HG03095 (cell line): ENCODE results near the gene G6PC1.

Experiments
- ATAC-seq: cut with Tn5 transposase; IDR thresholded peaks from one replicate; pipeline ENCODE4 v1.9.1; 2021; ENCODE audit warnings: moderate library complexity; ENCODE audit not compliant: unreplicated experiment

Gene G6PC1

GRCh38 chr17:42929497-42929844 is 28.9 kb downstream of the G6PC1 start:
- ATAC-seq, result no peak

DNA sequence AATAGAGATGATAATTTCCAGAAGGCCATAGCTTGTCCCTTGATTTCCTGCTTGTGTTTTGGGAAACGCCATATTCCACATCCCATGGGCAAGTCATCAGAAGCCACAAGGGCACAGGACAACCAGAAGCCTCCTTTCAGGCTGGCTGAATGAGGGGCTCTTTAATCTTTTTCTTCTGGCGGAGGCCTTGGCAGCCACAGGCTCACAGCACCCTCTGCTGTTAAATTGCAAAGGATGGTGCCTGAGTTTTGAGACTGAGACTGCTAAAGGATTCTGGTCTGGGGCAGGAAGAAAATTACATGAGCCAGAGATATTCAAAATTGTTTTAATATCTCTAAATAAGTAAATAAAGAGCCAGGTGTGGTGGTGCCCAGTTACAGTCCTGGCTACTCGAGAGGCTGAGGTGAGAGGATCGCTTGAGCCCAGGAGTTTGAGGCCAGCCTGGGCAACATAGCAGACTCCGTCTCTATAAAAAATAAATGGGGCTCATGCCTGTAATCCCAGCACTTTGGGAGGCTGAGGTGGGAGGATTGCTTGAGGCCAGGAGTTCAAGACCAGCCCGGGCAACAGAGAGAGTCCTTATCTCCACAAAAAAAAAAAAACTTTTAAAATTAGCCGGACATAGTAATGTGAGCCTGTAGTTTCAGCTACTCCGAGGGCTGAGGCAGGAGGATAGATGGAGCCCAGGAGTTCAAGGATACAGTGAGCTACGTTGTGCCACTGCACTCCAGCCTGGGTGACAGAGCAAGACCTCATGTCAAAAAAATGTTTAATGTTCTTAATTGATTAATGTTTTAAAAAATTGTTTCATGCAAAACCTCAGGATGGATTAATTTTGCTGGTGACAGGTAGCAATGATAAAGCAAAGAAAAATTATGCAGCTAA is 37.4 kb downstream of the G6PC1 start:
- ATAC-seq, result no peak

DNA sequence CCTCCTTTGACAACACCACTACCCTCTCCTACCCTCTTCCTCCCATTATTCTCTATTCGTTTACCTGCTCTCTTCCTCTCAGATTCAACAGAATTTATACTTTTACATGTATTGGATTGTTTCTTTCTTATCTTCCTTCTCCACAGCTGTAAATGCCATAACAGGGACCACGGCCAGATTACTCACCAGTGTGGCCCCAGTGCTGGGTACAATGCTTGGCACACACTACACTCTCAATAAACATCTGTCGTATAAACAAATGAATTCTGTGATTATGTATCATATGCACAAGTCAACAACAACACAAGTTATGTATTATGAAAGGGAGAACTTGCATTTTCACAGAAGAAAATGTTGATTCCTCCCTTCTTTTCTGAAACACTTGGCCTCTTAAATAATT is 43.6 kb downstream of the G6PC1 start:
- ATAC-seq, result no peak

DNA sequence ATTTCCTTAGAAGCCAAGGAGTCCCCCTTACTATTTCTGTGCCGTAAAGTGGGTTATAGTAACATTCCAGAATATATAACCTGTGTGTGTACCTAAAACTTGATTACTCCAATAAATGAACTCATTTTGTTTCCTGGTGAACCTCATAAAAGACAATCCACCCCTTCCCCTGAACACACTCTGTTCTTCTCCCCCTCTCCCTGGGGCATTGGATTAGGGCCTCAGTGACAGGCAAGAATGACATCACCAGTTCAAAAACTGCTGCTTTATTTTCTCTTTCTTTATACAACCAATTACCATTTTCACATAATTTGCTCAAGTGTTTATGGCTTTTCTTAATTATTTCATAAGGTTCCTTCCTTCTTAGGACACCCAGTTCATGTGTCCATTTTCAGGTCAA is 46.2 kb downstream of the G6PC1 start:
- no peak for ATAC-seq

- no peak for ATAC-seq
These were observed 49.6 kb downstream of the G6PC1 start for GRCh38 chr17:42950044-42950783.
